Activated CD4-positive, alpha-beta T cell treated with anti-CD3 and anti-CD28 coated beads for 1 hour (primary cell): ENCODE measurements around the gene UGT1A8.
"Not testable (repeated sequence)": the region's sequence is repeated elsewhere in the genome, so short reads cannot be mapped to it uniquely, and the experiment has no call there.

Source experiments
- DNase-seq: peaks from one replicate; pipeline ENCODE4 v3.0.0-alpha.2; 2020

Gene UGT1A8

DNA sequence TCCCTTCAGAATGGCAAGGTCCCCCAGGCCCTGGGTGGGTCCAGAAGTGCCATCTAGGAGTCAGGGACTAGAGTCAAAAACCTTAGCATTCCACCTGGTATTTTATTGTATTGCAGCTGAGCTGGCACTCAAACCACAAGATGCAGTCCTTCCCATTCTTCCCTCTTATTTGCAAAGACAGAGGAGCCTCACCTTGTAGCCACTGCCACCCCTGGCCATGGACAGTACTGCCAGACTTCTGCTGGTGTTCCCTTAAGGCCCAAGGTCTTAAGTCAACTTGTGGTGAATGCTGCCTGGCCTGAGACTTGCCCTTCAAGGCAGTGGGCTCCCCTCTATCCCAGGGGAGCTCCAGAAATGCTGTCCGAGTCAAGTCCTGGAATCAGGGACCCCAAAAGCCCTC lies 25.7 kb downstream of the UGT1A8 start:
- DNase-seq: no peak

DNA sequence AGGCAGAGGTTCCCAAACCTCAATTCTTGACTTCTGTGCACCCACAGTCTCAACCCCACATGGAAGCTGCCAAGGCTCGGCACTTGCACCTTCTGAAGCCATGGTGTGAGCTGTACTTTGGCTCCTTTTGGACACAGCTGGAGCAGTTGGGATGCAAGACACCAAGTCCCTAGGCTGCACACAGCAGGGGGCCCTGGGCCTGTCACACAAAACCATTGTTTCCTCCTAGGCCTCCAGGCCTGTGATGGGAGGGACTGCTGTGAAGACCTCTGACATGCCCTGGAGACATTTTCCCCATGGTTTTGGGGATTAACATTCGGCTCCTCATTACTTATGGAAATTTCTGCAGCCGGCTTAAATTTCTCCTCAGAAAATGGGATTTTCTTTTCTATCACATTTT lies 28.6 kb downstream of the UGT1A8 start:
- not testable (repeated sequence) for DNase-seq

DNA sequence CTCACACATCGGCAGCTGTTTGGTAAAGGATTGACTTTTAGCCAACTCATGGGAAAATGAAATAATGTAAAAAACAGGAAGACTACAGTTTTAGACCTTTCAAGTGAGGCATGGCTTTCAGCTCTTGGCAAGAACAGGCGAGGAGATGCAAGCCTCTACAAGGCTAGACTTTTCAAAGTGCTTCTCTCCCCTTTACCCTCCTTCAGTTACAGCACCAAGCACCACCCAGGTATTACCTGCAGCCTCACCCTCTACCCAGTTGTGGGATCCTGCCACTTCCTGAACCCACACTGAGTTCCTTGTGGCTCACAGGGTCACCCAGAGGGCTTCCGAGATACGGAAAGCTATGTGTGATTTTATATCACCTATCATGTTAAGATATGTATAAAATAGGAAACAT lies 33.5 kb downstream of the UGT1A8 start:
- no peak for DNase-seq

DNA sequence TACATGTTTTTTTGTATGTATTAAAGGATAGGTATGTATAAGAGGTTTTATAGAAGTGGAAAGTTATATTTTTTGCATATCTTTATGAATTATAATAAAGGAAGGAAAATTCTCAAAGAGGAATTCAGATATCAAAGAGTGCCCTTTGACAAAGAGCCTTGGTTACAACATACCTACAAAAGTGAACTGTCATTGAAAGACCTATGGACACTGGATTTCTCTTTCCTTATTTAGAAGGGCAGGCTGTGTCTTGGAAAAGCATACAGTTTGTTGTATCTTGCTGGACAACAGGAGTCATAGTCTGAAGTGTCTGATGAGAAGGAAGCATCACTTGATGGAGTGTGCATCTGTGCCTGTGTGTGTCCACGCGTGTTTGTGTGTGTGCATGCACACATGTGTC lies 34.0 kb downstream of the UGT1A8 start:
- no peak for DNase-seq

DNA sequence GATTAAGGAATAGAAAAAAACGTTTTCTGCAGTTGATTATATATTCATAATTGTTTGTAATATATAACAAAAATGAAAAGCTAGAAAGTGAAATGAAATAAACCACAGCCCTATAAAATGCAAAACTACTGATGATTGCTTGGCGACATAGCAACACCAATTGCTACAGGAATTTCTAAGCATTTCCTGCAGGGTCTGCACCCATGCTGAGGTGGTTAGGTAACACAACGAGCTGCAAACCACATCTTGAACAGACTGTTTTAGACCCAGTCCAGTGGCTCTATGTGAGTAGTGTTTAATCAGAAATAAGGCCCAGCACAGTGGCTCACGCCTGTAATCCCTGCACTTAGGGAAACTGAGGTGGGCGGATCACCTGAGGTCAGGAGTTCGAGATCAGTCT lies 37.1 kb downstream of the UGT1A8 start:
- DNase-seq: no peak

DNA sequence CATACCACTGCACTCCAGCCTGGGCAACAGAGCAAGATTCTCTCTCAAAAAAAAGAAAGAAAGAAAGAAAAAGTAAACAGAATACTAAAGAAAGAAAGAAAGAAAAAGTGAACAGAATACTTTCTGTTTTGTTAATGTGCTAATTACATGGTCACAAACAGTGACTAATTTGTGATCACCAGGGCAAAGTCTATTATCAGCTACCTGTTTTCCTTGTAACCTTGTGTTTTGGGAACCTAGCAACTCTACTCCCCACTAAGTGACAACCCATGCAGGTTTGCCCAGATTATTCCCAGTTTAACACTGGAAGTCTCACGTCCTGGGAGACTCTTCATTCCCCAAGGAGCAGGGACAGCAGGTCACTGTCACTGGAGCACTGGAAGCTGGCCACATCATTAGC lies 37.6 kb downstream of the UGT1A8 start:
- DNase-seq: no peak

DNA sequence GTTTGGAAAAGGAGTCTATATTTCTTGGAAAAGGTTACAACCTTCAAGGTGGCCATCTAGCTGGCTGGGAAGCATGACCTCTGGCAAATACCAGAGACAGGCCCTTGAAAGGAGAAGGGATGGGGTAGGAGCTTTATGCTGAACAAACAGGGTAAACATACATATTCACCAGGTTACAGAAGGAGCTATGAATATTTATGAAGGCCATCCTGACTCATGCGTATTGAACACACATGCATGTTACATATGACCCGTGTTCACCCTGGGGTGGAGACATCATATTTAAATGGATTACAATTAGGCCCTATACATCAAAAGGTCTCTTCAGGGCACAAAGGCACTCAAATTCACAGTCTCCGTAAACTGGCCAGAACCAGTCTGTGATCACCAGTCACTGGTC lies 38.5 kb downstream of the UGT1A8 start:
- DNase-seq: not testable (repeated sequence)

DNA sequence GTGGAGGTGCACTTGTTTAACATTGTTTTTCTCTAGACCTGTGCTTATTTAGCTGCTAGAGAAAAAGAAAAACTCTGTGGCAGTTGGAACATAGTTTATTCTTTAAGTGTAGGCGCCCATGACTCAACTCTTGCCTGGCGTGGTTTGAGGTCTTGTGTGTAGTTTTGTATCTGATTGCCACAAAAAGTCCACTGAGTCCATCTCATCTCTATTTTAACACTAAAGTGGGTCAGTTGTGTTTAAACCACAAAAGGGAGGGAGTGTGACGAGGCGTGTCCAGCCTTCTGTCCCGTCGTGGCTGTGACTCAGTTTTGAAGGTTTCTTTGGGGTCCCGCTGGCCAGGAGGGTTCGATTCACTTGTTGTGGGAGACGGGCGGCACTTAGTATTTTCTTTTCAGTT lies 39.0 kb downstream of the UGT1A8 start:
- no peak for DNase-seq

DNA sequence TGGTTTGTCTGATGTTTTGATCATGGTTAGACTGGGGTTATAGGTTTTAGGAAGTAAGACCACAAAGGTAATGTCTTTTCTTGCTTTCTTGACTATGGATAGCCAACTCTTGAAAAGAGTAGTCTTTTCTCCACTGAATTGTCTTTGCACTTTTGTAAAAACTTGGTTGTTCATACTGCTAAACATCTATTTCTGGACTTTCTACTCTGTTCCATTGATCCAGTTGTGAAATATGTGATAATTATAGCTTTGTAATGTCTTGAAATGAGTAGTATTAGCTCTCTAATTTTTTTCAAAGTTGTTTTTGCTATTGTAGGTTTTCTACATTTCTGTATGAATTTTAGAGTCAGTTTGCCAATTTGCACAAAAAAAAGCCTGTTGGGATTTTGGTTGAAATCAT lies 41.2 kb downstream of the UGT1A8 start:
- no peak for DNase-seq

DNA sequence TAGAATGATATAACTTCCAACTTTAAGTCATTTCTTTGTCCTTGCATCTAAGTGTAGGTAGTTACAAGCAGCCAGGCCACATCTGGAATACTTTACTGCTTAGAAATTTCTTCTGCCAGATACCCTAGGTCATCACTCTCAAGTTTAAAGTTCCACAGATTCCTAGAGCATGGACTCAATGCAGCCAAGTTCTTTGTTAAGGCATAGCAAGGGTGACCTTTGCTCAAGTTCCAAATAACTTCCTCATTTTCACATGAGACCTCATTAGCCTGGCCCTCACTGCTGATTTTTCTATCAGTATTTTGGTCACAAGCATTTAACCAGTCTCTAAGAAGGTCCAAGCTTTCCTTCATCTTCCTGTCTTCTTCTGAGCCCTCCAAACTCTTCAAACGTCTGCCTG lies 46.5 kb downstream of the UGT1A8 start:
- no peak for DNase-seq

DNA sequence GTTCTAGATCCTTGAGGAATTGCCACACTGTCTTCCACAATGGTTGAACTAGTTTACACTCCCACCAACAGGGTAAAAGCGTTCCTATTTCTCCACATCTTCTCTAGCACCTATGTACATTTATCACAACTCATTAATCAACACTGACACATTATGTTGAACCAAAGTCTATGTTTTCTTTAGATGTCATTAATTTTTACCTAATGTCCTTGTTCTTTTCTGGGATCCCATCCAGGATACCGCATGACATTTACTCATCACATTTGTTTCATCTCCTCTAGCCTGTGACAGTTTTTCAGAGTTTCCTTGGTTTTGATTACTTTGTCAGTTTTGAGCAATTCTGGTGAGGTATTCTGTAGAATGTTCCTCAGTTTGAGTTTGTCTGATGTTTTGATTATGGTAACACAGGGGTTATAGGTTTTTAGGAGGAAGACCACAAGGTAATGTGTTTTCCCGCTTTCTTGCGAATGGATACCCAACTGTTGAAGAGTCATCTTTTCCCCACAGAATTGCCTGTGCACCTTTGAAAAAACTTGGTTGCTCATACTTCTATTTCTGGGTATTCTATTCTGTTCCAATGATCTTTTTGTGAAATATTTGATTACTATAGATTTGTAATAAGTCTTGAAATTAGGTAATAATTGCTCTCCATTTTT lies 51.3 kb downstream of the UGT1A8 start:
- DNase-seq: no peak

DNA sequence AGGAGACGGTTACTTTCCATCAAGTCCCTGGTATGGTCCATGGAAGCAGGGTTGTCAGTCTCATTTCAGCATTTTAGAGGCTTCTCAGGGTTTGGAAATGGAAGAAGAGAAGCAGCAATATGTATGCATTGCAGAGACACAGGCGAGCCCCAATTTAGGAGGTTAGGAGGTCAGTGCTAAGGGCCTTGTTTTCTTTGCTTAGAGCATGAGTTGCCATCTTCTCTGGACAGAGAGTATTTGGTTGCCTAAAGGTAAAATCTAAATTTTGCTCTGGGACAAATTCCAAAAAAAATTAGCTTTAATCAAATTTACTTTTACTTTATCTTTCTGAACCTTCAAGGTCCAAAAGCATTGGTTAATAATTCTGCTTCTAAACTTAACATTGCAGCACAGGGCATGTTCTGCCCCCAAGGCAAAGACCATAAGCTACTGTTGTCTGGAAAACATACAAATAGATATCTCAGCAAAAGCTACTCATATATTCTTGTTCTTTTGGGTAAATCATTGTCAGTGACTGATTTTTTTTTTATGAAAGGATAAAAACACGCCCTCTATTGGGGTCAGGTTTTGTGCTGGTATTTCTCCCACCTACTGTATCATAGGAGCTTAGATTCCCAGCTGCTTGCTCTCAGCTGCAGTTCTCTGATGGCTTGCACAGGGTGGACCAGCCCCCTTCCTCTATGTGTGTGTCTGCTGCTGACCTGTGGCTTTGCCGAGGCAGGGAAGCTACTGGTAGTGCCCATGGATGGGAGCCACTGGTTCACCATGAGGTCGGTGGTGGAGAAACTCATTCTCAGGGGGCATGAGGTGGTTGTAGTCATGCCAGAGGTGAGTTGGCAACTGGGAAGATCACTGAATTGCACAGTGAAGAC lies 54.1 kb downstream of the UGT1A8 start, which contains the start of gene UGT1A9:
UGT1A9 (plus strand) TSS at position 609 of the 872 bp plus-strand sequence; CDS start at position 646, 37 bp downstream.
- no peak for DNase-seq

DNA sequence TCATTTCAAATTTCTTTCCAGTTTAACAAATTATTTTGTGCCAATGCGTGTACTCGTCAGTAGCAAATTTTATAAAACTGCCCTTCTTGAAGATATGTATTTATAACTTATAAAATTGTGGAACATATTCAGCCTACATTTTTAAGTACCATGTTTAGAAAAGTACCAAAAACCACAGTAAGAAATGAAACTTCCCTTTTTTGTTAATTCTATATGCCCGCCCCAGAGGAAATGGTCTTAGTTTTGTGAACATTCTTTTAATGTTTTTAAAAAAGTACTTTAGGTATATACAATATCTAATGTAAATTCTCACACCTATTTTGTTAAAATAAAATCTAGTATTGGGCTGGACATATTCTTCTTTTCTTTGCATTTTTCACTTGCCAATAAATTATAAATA lies 55.5 kb downstream of the UGT1A8 start:
- no peak for DNase-seq

DNA sequence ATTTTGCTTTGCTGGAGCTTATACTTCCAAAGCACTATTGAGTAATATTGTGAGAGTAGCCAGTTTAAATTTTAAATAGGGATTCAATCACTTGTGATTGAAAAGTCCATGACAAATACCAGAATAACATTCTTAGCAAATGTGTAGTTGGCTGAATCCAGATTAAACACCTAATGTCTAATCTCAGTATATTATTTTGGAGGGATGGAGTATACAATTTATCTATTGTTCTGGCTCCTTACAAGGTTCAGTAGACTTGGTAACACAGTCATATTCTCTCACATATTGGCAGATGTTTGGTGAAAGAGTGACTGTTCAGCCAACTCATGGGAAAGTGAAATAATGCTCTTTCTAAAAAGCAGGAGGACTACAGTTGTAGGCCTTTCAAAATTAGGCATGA lies 56.5 kb downstream of the UGT1A8 start:
- DNase-seq: no peak

DNA sequence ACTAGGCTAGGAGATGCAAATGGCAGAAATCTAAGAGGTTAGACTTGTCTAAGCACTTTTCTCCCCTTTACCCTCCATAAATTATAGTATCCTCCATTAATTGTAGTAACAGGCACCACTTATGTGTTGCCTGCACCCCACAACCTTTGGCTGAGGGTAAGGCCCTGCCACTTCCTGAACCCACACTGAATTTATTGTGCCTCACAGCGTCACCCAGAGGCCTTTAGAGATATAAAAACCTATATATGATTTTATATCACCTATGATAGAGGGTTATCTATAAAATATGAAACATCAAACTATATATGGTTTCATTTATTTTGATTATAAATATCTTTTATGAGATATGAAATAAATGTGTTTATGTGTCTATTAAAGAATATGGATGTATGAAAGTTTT lies 56.9 kb downstream of the UGT1A8 start:
- no peak for DNase-seq

DNA sequence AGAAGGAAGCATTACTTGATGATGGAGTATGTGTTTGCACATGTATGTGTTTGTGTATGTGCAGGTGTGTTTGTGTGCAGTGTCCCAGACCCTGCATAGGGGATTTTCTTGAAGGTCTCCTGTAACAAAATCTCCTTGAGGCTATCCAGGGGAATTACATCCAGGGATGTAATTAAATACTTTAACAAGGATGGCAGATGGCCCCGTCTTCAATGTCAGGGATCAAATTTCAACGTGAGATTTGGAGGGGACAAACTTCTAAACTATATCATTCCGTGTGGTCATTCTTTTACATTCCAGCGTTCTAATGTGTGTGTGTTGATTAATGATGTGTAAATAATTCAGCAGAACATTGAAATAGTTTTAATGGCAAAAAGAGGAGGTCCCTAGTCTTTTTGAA lies 57.6 kb downstream of the UGT1A8 start:
- DNase-seq: no peak

DNA sequence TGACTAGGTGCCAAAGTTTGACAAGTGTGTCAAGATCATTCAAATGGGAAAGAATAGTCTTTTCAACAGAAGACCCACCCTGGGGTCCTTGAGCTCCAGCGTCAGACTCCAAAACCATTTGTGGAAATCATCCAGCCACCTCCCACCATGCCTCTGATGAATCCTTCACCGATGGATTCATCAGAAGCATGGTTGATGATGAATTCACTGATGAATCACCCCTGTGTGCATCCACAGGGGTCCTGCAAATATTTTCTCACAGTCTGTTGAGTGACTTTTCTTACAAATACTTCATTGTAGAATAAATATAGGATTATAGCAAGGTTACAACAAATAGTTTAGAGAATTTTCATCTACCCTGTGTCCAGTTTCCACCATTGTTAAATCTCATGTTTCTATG lies 58.6 kb downstream of the UGT1A8 start:
- DNase-seq: no peak

DNA sequence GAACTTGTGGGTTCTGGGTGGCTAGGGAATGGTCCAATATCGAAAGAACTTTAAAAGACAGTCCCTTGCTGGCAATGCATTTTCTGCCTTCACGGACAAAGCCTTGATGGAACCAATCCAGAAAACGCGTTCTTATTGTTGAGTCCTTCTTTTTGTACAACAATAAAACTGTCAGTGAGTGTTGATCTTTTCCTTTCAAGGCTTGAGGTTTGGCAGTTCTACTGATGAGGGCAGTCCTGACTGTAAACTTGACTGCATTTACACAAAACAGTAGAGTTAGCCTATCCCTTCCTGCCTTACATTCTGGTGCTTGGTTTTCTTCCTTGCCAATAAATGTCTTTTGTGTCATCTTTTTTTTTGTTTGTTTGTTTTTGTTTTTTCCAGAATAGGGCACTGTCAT lies 61.8 kb downstream of the UGT1A8 start:
- no peak for DNase-seq

DNA sequence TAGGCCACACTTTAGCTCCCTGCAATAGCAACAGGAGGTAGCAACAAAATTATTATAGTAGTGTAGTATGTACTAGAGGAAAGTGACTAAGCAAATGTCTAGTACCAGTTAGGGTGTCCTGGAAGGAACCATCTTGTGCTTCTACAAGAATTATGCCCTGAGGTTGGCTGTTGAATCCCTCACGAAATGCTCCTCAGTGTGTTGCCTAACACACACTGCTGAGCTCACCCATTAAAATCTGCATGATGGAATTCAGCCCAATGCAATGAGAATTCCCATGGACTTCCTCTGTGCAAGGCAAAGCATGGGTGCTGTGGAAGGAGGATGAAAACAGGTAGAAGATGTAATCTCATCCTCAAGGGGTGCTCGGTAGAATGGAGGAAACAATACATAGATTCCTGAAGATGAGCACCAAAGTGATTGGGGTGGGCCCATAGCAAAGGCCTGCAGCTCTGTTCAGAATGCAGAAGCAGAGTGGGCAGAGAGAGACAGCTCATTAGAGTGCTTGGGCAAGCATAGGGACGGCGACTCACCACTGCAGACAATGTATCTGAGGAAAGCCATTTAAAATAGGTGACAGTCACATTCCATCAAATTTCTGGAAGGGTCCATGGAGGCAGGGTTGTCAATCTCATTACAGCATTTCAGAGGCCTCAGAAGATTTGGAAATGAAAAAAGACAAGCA lies 63.1 kb downstream of the UGT1A8 start:
- DNase-seq: no peak

DNA sequence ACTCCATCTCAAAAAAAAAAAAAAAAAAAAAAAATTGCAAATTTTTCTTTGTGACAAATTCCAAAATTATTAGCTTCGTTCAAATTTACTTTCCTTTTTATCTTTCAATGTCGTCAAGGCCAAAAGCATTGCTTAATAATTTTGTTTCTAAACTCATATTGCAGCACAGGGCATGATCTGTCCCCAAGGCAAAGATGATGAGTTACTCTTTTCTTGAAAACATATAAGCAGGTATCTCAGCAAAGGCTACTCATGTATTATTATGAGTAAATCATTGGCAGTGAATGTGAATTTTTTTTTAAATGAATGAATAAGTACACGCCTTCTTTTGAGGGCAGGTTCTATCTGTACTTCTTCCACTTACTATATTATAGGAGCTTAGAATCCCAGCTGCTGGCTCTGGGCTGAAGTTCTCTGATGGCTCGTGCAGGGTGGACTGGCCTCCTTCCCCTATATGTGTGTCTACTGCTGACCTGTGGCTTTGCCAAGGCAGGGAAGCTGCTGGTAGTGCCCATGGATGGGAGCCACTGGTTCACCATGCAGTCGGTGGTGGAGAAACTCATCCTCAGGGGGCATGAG lies 64.2 kb downstream of the UGT1A8 start, which contains the start of gene UGT1A7:
UGT1A7 (plus strand) TSS at position 381 of the 579 bp plus-strand sequence; CDS start at position 418, 37 bp downstream.
- no peak for DNase-seq

DNA sequence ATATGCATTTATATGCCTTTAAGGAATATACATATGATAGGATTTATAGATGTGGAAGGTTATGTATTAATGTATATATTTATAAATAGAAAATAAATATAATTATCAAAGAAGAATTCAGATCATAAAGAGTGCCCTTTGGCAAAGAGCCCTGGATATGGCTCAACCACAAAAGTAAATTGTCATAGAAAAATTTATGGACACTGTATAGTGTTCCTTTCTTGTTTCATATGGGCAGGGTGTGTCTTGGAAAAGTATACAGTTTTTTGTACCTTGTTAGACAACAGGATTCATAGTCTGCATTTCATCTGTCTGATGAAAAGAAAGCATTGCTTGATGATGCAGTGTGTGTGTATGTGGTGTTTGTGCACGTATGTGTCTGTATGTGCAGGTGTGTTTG lies 67.2 kb downstream of the UGT1A8 start:
- no peak for DNase-seq

DNA sequence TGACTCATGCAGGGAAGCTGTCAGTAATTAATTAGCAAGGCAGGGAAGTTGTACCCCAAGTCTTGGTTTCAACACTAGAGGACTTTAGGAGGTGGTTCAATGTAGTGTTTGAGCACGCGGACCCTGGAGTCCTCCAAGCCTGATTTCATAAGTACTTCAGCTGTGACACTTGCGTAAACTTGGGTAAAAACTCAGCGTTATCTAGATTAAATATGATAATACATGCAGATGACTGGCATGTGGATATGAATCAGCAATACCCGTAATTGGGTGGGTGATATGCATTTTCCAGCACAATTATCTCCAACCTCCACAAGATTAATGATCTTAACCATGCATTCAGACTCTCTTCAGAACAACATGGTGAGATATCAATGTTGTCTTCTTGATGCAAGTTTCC lies 69.5 kb downstream of the UGT1A8 start:
- DNase-seq: no peak

DNA sequence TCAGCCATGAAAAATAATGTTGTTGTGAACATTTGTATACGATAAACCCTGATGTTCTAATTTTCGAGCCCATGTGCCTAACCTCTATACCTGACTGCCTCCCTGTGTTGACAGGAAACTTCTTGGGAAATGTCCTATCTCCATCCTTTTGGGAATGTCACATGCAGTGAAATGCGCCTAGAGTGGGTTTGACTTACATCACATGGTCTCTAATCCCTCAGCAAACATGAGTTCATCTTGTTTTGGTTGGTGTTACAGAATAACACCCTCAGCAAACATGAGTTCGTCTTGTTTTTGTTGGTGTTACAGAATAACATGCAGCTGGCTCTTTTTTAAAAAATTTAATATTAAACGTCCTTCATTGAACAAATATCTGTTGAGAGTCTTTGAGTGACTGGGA lies 70.9 kb downstream of the UGT1A8 start:
- no peak for DNase-seq
